Glutamatergic neuron (in vitro differentiated cells): Measurements from ENCODE around the gene FSTL1. TPM values are rescaled to one million over a fixed set of nuclear protein-coding genes. Genes with fewer than 3 reads are reported as not detected.

ENCODE experiments used
- DNase-seq: peaks from one replicate; pipeline ENCODE4 v3.0.0; 2022
- H3K27ac Mint-ChIP-seq: one replicate; pipeline ENCODE4 v1.8.0; 2020; ENCODE audit warnings: mild to moderate bottlenecking, mixed read lengths, inconsistent platforms; ENCODE audit not compliant: unreplicated experiment
- H3K27me3 Mint-ChIP-seq: one replicate; pipeline ENCODE4 v1.8.0; 2020; ENCODE audit warnings: mild to moderate bottlenecking, moderate library complexity, mixed read lengths, inconsistent platforms; ENCODE audit not compliant: unreplicated experiment
- H3K36me3 Mint-ChIP-seq: one replicate; pipeline ENCODE4 v1.8.0; 2020; ENCODE audit warnings: mild to moderate bottlenecking, mixed read lengths, inconsistent platforms; ENCODE audit not compliant: unreplicated experiment
- H3K4me1 Mint-ChIP-seq: one replicate; pipeline ENCODE4 v1.8.0; 2020; ENCODE audit warnings: mild to moderate bottlenecking, low read depth, mixed read lengths, inconsistent platforms; ENCODE audit not compliant: unreplicated experiment
- H3K4me3 Mint-ChIP-seq: one replicate; pipeline ENCODE4 v1.8.0; 2020; ENCODE audit warnings: mild to moderate bottlenecking, mixed read lengths, inconsistent platforms; ENCODE audit not compliant: unreplicated experiment
- H3K9me3 Mint-ChIP-seq: one replicate; pipeline ENCODE4 v1.8.0; 2020; ENCODE audit warnings: mild to moderate bottlenecking, moderate library complexity, mixed read lengths, inconsistent platforms; ENCODE audit not compliant: unreplicated experiment
- total RNA-seq: library from RNA; stranded (reverse); fragmentation: NEBNext Ultra II Directional; extraction: Animal tissue kit (Norgen Biotek cat#: 25700); gene quantifications from one replicate; pipeline ENCODE4 v1.2.1, GENCODE V29; 2021; ENCODE audit not compliant: unreplicated experiment
- TF ChIP-seq, protein P1 (sequence below): fragments of 200-600 bp; sonication (generic); IDR thresholded peaks from one replicate; pipeline ENCODE4 v1.5.0; 2021; ENCODE audit not compliant: partially characterized antibody, unreplicated experiment

FSTL1 gene
- total RNA-seq, 1 donor from 2014 or later = 206 TPM

DNA sequence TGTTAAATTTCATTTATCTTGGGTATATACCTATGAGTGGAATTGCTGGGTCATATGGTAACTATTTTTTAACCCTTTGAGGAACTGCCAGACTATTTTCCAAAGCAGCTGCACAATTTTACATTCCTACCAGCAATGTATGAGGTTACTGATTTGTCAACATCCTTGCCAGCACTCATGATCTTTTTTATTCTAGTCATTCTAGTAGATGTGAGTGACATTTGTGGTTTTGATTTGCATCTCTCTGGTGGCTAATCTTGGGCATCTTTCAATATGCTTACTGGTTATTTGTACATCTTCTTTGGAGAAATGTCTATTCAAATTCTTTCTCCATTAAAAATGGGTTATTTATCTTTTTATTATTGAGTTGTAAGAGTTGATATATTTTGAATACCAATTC lies 80.3 kb downstream of the FSTL1 start:
- no peaks in the 10 kb centered on the region for H3K27me3 Mint-ChIP-seq
- H3K4me1 Mint-ChIP-seq = no peaks in the 10 kb centered on the region
- H3K4me3 Mint-ChIP-seq = no peak overlapping the region
- no peak overlapping the region for H3K27ac Mint-ChIP-seq
- no peaks in the 10 kb centered on the region for H3K36me3 Mint-ChIP-seq
- H3K9me3 Mint-ChIP-seq = no peaks in the 10 kb centered on the region
- TF ChIP-seq, protein P1, sequence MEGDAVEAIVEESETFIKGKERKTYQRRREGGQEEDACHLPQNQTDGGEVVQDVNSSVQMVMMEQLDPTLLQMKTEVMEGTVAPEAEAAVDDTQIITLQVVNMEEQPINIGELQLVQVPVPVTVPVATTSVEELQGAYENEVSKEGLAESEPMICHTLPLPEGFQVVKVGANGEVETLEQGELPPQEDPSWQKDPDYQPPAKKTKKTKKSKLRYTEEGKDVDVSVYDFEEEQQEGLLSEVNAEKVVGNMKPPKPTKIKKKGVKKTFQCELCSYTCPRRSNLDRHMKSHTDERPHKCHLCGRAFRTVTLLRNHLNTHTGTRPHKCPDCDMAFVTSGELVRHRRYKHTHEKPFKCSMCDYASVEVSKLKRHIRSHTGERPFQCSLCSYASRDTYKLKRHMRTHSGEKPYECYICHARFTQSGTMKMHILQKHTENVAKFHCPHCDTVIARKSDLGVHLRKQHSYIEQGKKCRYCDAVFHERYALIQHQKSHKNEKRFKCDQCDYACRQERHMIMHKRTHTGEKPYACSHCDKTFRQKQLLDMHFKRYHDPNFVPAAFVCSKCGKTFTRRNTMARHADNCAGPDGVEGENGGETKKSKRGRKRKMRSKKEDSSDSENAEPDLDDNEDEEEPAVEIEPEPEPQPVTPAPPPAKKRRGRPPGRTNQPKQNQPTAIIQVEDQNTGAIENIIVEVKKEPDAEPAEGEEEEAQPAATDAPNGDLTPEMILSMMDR = no peak
- no peak for DNase-seq

DNA sequence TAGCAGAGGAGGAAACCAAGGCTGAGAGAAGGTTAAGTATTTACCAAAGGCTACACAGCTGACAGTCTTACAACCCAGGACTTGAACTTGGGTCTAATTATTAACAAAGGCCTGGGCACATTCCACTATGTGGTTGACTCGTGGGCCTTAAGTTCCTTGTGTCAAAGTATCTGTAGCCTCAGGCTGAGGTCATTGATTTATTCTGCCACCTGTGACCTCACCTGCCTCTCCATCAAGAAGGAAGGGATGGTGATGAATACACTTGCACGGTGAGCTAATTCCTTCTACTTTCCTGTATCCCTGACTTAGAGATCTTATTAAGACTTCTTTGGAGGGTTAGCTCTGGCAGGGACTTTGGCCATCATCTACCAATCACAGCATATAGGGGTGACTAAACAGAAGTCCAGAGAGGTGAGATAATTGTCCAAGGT lies 81.7 kb downstream of the FSTL1 start:
- no peak for DNase-seq
- Mint-ChIP-seq H3K9me3 (no peaks in the 10 kb centered on the region), H3K27me3 (no peaks in the 10 kb centered on the region), H3K36me3 (no peaks in the 10 kb centered on the region), H3K27ac (no peak overlapping the region), H3K4me3 (no peak overlapping the region), H3K4me1 (no peaks in the 10 kb centered on the region)
- TF ChIP-seq, protein P1 = no peak

- DNase-seq = no peak
- Mint-ChIP-seq H3K4me3 (no peak overlapping the region), H3K36me3 (no peaks in the 10 kb centered on the region), H3K27ac (no peak overlapping the region), H3K9me3 (no peaks in the 10 kb centered on the region), H3K4me1 (no peaks in the 10 kb centered on the region), H3K27me3 (no peaks in the 10 kb centered on the region)
- TF ChIP-seq, protein P1 = no peak
These were observed 82.6 kb downstream of the FSTL1 start for GRCh38 chr3:120368172-120368571.

DNA sequence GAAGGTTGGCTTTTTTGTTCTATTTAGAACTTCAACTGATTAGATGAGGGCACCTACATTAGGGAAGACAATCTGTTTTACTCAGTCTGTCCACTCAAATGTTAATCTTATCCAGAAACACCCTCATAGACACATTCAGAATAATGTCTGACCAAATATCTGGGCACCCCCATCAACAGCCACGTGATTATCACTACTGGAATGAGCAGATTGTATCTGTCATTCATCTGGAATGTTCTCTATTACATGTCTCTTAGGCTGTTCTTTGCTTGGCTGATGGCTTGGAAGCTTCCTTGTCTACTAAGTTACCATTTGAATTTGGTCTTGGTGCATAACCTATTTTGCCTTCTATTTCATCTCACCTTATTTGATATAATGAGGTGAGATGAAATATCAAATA lies 86.0 kb downstream of the FSTL1 start:
- Mint-ChIP-seq H3K9me3 (peaks cover 2% of the 10 kb centered on the region), H3K27ac (no peak overlapping the region)
- DNase-seq = no peak

GRCh38 chr3:120364101-120364500 lies 86.7 kb downstream of the FSTL1 start:
- H3K4me1 Mint-ChIP-seq = no peaks in the 10 kb centered on the region
- peaks cover 2% of the 10 kb centered on the region for H3K9me3 Mint-ChIP-seq
- TF ChIP-seq, protein P1 = no peak
- no peaks in the 10 kb centered on the region for H3K36me3 Mint-ChIP-seq
- no peak overlapping the region for H3K27ac Mint-ChIP-seq
- no peak for DNase-seq
- no peaks in the 10 kb centered on the region for H3K27me3 Mint-ChIP-seq
- no peak overlapping the region for H3K4me3 Mint-ChIP-seq

More for the DNA sequence above, 86.0 kb downstream of the FSTL1 start:
- Mint-ChIP-seq H3K4me1 (no peaks in the 10 kb centered on the region), H3K36me3 (no peaks in the 10 kb centered on the region), H3K27me3 (no peaks in the 10 kb centered on the region), H3K4me3 (no peak overlapping the region)
- TF ChIP-seq, protein P1 = no peak
